ENCODE data around the gene ZNF492. TPM values are rescaled to one million over a fixed set of nuclear protein-coding genes. Genes with fewer than 3 reads are reported as not detected.

The ZNF492 gene
- polyA plus RNA-seq, 1 of the 3 experiments (the other 2 are of a cell fraction) = 0.28 TPM

- TF ChIP-seq CHD2 (IDR thresholded peaks at IDR 0.05; ENCODE audit: low read length, partially characterized antibody) (no peak), YY1 (IDR thresholded peaks at IDR 0.05; ENCODE audit: low read depth) (no peak)
Measured at GRCh38 chr19:22595422-22595821, 38.7 kb upstream of the ZNF492 start (continued).

GRCh38 chr19:22595918-22596341, 38.2 kb upstream of the ZNF492 start:
- POLR2A ChIA-PET = no interaction called here
- Histone ChIP-seq H3K4me3 (ENCODE audit: low read depth in 2 of 2, low read length in 1 of 2) (no peak overlapping the region), H2AFZ (ENCODE audit: low read depth) (no peak overlapping the region), H3K4me2 (no peak overlapping the region), H3K9me3 (no peaks in the 10 kb centered on the region), H3K9me2 (no peaks in the 10 kb centered on the region), H3K79me2 (ENCODE audit: insufficient read depth) (no peaks in the 10 kb centered on the region), H4K20me1 (ENCODE audit: insufficient read depth) (no peaks in the 10 kb centered on the region), H3F3A (replicated peaks; ENCODE audit: insufficient read depth) (no peaks in the 10 kb centered on the region), H3K9ac (no peak overlapping the region), H3K27ac (ENCODE audit: low read depth in 2 of 2, low read length in 1 of 2) (no peak overlapping the region), H3K4me1 (ENCODE audit: control insufficient read depth in 1 of 2, insufficient read depth in 2 of 2, low read depth in 1 of 2, low read length in 1 of 2) (no peaks in the 10 kb centered on the region), H3K27me3 (ENCODE audit: insufficient read depth) (no peaks in the 10 kb centered on the region), H3K36me3 (replicated peaks in 1 of 2; ENCODE audit: control insufficient read depth in 1 of 2, insufficient read depth in 2 of 2, low read length in 1 of 2) (no peaks in the 10 kb centered on the region)
- DNase-seq = peak; percentile 42
- CTCF ChIA-PET = no interaction called here
- 23% methylated on average over 18 of the region's 24 CpGs for WGBS (ENCODE audit: low lambda C conversion rate)
- TF ChIP-seq TEAD4 (IDR thresholded peaks at IDR 0.05; ENCODE audit: borderline replicate concordance, insufficient read depth) (no peak), PBX3 (IDR thresholded peaks at IDR 0.05) (no peak), SMC3 (IDR thresholded peaks at IDR 0.05; ENCODE audit: low read depth, low read length) (no peak)

GRCh38 chr19:22600690-22601648, 33.2 kb upstream of the ZNF492 start:
- POLR2A ChIA-PET = no interaction called here
- WGBS (ENCODE audit: low lambda C conversion rate) = 8% methylated on average over 14 of the region's 18 CpGs
- H3K4me2 ChIP-seq = no peak overlapping the region
- CTCF ChIA-PET = interaction anchor here (1.2 kb wide), 1 partner anchor 11 kb away, joined by 3 read pairs; no protein-coding TSS in a partner anchor
- no peaks in the 10 kb centered on the region for H3F3A ChIP-seq (replicated peaks; ENCODE audit: insufficient read depth)
- H3K36me3 ChIP-seq (replicated peaks in 1 of 2; ENCODE audit: control insufficient read depth in 1 of 2, insufficient read depth in 2 of 2, low read length in 1 of 2) = no peaks in the 10 kb centered on the region
- no peak overlapping the region for H2AFZ ChIP-seq (ENCODE audit: low read depth)
- no peak overlapping the region for H3K9ac ChIP-seq
- H3K79me2 ChIP-seq (ENCODE audit: insufficient read depth) = no peaks in the 10 kb centered on the region
- no peaks in the 10 kb centered on the region for H3K9me2 ChIP-seq
- H3K27me3 ChIP-seq (ENCODE audit: insufficient read depth) = no peaks in the 10 kb centered on the region
- H4K20me1 ChIP-seq (ENCODE audit: insufficient read depth) = no peaks in the 10 kb centered on the region
- no peaks in the 10 kb centered on the region for H3K9me3 ChIP-seq
- no peak overlapping the region for H3K27ac ChIP-seq (ENCODE audit: low read depth in 2 of 2, low read length in 1 of 2)
- no peak overlapping the region for H3K4me3 ChIP-seq (ENCODE audit: low read depth in 2 of 2, low read length in 1 of 2)
- H3K4me1 ChIP-seq (ENCODE audit: control insufficient read depth in 1 of 2, insufficient read depth in 2 of 2, low read depth in 1 of 2, low read length in 1 of 2) = no peaks in the 10 kb centered on the region
- no peak for DNase-seq
- TF ChIP-seq FOXM1 (IDR thresholded peaks at IDR 0.05; ENCODE audit: low read depth) (no peak), NRF1 (IDR thresholded peaks at IDR 0.05; ENCODE audit: low read depth, low read length) (no peak), IRF3 (IDR thresholded peaks at IDR 0.05; ENCODE audit: low read depth, low read length) (no peak), RAD21 (IDR thresholded peaks at IDR 0.05; ENCODE audit: low read length) (no peak), EZH2phosphoT487 (IDR thresholded peaks at IDR 0.05; ENCODE audit: borderline replicate concordance, low read depth) (no peak), RCOR1 (IDR thresholded peaks at IDR 0.05; ENCODE audit: low read length) (no peak), POLR2AphosphoS5 (IDR thresholded peaks at IDR 0.05; ENCODE audit: low read depth, low read length) (no peak), MAX (IDR thresholded peaks at IDR 0.05; ENCODE audit: low read depth) (no peak), ZBTB33 (IDR thresholded peaks at IDR 0.05; ENCODE audit: borderline replicate concordance, low read depth) (no peak), MEF2A (IDR thresholded peaks at IDR 0.05; ENCODE audit: borderline replicate concordance, low read depth) (no peak), TEAD4 (IDR thresholded peaks at IDR 0.05; ENCODE audit: borderline replicate concordance, insufficient read depth) (no peak), FOSL2 (IDR thresholded peaks at IDR 0.05; ENCODE audit: borderline replicate concordance, low read depth) (no peak), GABPA (IDR thresholded peaks at IDR 0.05; ENCODE audit: low read depth) (no peak), CHD2 (IDR thresholded peaks at IDR 0.05; ENCODE audit: low read length, partially characterized antibody) (no peak), SIN3A (IDR thresholded peaks at IDR 0.05; ENCODE audit: borderline replicate concordance, low read depth, low read length) (no peak)
